Measurements from ENCODE around the gene M1AP. TPM values are rescaled to one million over a fixed set of nuclear protein-coding genes. Genes with fewer than 3 reads are reported as not detected.
A peak's percentile ranks its signal among the peaks of the same experiment; 100 is the strongest.

Gene M1AP, protein sequence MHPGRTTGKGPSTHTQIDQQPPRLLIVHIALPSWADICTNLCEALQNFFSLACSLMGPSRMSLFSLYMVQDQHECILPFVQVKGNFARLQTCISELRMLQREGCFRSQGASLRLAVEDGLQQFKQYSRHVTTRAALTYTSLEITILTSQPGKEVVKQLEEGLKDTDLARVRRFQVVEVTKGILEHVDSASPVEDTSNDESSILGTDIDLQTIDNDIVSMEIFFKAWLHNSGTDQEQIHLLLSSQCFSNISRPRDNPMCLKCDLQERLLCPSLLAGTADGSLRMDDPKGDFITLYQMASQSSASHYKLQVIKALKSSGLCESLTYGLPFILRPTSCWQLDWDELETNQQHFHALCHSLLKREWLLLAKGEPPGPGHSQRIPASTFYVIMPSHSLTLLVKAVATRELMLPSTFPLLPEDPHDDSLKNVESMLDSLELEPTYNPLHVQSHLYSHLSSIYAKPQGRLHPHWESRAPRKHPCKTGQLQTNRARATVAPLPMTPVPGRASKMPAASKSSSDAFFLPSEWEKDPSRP
- polyA plus RNA-seq (2012; ENCODE audit: missing spikeins), result 0.51 TPM

GRCh38 chr2:74648009-74648443, at the start of gene M1AP:
M1AP (minus strand) TSS chr2:74648330; CDS start chr2:74640275, 8,055 bp downstream.
- no peak for DNase-seq (ENCODE audit: insufficient read length)
- TF ChIP-seq TAF1 (IDR thresholded peaks at IDR 0.05; ENCODE audit: borderline replicate concordance, low read depth, low read length) (no peak), POLR2A (IDR thresholded peaks at IDR 0.05; ENCODE audit: low read depth, low read length) (no peak), POLR2AphosphoS5 (IDR thresholded peaks at IDR 0.05; ENCODE audit: low read depth, low read length) (no peak)

GRCh38 chr2:74696829-74697228, 48.7 kb upstream of the M1AP start:
- FAIRE-seq, result no peak
- DNase-seq (ENCODE audit: insufficient read length), result no peak

More at GRCh38 chr2:74648009-74648443, at the start of gene M1AP:
- no peak for FAIRE-seq

GRCh38 chr2:74695663-74696062, 47.5 kb upstream of the M1AP start:
- DNase-seq (ENCODE audit: insufficient read length) (no peak), FAIRE-seq (no peak)
- TF ChIP-seq POLR2A (IDR thresholded peaks at IDR 0.05; ENCODE audit: low read depth, low read length) (no peak), TAF1 (IDR thresholded peaks at IDR 0.05; ENCODE audit: borderline replicate concordance, low read depth, low read length) (no peak), POLR2AphosphoS5 (IDR thresholded peaks at IDR 0.05; ENCODE audit: low read depth, low read length) (no peak)

More at GRCh38 chr2:74696829-74697228, 48.7 kb upstream of the M1AP start:
- TF ChIP-seq POLR2A (IDR thresholded peaks at IDR 0.05; ENCODE audit: low read depth, low read length), result no peak
- no peak for TF ChIP-seq POLR2AphosphoS5 (IDR thresholded peaks at IDR 0.05; ENCODE audit: low read depth, low read length)
- no peak for TF ChIP-seq TAF1 (IDR thresholded peaks at IDR 0.05; ENCODE audit: borderline replicate concordance, low read depth, low read length)

DNA sequence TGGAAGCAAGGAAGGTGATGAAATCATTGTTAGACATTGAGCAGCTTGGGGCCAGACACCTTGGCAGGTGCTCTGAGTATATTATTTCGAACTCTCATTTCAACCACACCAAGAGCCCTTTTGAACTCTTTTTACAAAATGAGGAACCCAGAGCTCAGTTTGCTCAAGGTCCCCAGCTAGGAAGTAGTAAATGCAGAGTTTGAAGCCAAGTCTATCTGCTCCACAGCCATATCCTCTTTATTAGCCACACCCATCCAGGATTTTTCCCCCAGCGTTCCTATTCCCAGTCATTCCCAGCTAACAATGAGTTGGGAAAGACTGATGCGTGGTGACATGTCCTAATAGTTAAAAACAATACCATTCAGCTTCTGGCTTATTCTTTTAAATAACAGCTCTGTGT, 46.2 kb upstream of the M1AP start:
- FAIRE-seq, result no peak
- TF ChIP-seq POLR2AphosphoS5 (IDR thresholded peaks at IDR 0.05; ENCODE audit: low read depth, low read length) (no peak), POLR2A (IDR thresholded peaks at IDR 0.05; ENCODE audit: low read depth, low read length) (no peak), TAF1 (IDR thresholded peaks at IDR 0.05; ENCODE audit: borderline replicate concordance, low read depth, low read length) (no peak)
- DNase-seq (ENCODE audit: insufficient read length), result no peak

DNA sequence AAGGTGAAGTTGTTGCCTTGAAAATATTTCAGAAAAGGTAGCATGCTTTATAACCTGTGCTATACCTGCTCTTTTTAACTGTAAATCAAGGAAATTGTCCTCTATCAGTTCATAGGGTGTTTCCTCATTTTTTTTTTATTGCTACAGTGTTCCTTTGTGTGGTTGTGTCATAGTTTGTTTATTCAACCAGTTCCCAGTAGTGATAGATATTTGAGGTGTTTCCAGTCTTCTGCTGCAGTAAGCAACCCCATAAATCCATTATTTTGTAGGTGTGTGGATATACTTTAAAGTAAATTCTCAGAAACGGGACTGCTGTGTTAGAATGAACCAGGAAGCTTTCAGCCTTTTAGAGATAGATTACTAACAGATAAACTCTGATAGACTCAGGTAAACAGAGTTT, 45.5 kb upstream of the M1AP start:
- TF ChIP-seq TAF1 (IDR thresholded peaks at IDR 0.05; ENCODE audit: borderline replicate concordance, low read depth, low read length) (no peak), POLR2AphosphoS5 (IDR thresholded peaks at IDR 0.05; ENCODE audit: low read depth, low read length) (no peak), POLR2A (IDR thresholded peaks at IDR 0.05; ENCODE audit: low read depth, low read length) (no peak)
- FAIRE-seq (no peak), DNase-seq (ENCODE audit: insufficient read length) (no peak)

DNA sequence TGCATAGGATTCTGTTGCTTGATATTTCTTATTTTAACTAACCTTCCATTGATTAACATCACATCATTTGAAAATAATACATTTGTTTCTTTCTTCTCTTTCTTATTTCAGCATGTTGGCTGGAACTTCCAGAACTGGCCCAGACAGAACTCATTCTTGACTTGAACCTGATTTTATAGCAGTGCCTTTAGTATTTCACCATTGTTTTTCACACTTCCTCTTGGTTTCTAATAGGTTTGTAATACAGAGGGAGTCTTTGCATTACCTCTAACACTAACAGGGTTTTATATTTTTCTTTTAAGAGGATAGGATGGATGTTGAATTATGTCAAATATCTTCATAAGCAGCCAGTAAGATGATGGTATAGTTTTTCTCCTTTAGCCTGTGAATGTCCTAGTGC, 45.1 kb upstream of the M1AP start:
- no peak for FAIRE-seq
- no peak for DNase-seq (ENCODE audit: insufficient read length)
- TF ChIP-seq POLR2AphosphoS5 (IDR thresholded peaks at IDR 0.05; ENCODE audit: low read depth, low read length) (no peak), TAF1 (IDR thresholded peaks at IDR 0.05; ENCODE audit: borderline replicate concordance, low read depth, low read length) (no peak), POLR2A (IDR thresholded peaks at IDR 0.05; ENCODE audit: low read depth, low read length) (no peak)

- TF ChIP-seq POLR2AphosphoS5 (IDR thresholded peaks at IDR 0.05; ENCODE audit: low read depth, low read length) (no peak), POLR2A (IDR thresholded peaks at IDR 0.05; ENCODE audit: low read depth, low read length) (no peak), TAF1 (IDR thresholded peaks at IDR 0.05; ENCODE audit: borderline replicate concordance, low read depth, low read length) (no peak)
- no peak for DNase-seq (ENCODE audit: insufficient read length)
- no peak for FAIRE-seq
Observed at GRCh38 chr2:74691929-74692328, 43.8 kb upstream of the M1AP start.

- peak; percentile 42 for FAIRE-seq
Observed at GRCh38 chr2:74690571-74690970, 42.4 kb upstream of the M1AP start.

DNA sequence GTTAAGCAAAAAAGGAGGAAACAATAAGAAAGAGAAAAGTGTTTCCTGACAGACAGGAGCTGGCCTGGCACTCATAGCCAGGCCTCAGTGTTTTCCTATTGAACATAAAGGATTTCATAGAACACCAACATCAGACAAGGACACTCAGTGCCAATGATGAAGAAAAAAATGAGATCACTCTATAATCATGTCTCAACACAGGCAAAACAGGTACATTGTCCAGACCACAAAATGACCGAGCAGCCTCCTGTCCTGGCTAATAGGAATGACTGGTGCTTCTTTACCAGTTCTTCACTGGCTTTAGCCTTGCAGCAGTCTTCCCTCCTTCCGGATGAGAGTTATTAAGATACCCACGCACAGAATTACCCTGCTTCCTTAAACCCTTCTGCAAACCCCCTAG, 41.5 kb upstream of the M1AP start:
- FAIRE-seq (no peak), DNase-seq (ENCODE audit: insufficient read length) (no peak)
- TF ChIP-seq POLR2A (IDR thresholded peaks at IDR 0.05; ENCODE audit: low read depth, low read length), result no peak
- no peak for TF ChIP-seq POLR2AphosphoS5 (IDR thresholded peaks at IDR 0.05; ENCODE audit: low read depth, low read length)
- no peak for TF ChIP-seq TAF1 (IDR thresholded peaks at IDR 0.05; ENCODE audit: borderline replicate concordance, low read depth, low read length)

More at GRCh38 chr2:74690571-74690970, 42.4 kb upstream of the M1AP start:
- peak; percentile 32 for DNase-seq (ENCODE audit: insufficient read length)
- TF ChIP-seq POLR2AphosphoS5 (IDR thresholded peaks at IDR 0.05; ENCODE audit: low read depth, low read length), result no peak
- no peak for TF ChIP-seq POLR2A (IDR thresholded peaks at IDR 0.05; ENCODE audit: low read depth, low read length)
- no peak for TF ChIP-seq TAF1 (IDR thresholded peaks at IDR 0.05; ENCODE audit: borderline replicate concordance, low read depth, low read length)

DNA sequence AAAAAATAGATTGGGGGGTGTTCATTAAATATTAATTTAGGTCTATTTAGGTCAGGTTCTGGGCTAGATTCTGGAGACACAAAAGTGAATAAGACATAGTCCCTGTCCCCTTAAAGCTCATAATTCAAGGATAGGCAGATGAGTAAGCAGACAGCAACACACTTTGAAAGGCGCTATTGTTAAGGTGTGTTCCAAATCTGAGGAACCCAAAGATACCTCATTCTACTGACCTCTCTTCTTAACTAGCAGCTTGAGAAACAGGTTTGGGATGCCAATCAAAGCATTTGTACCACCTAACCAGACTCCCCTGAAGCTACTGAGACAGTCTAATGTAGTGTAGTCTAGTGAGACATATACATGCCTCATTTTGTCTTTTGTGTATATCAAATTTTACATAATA, 40.8 kb upstream of the M1AP start:
- DNase-seq (ENCODE audit: insufficient read length), result no peak

GRCh38 chr2:74685408-74685807, 37.3 kb upstream of the M1AP start:
- no peak for FAIRE-seq
- no peak for TF ChIP-seq POLR2A (IDR thresholded peaks at IDR 0.05; ENCODE audit: low read depth, low read length)
- no peak for TF ChIP-seq POLR2AphosphoS5 (IDR thresholded peaks at IDR 0.05; ENCODE audit: low read depth, low read length)
- no peak for TF ChIP-seq TAF1 (IDR thresholded peaks at IDR 0.05; ENCODE audit: borderline replicate concordance, low read depth, low read length)
- no peak for DNase-seq (ENCODE audit: insufficient read length)

More for the DNA sequence above, 40.8 kb upstream of the M1AP start:
- FAIRE-seq, result no peak
- TF ChIP-seq POLR2A (IDR thresholded peaks at IDR 0.05; ENCODE audit: low read depth, low read length), result no peak
- no peak for TF ChIP-seq POLR2AphosphoS5 (IDR thresholded peaks at IDR 0.05; ENCODE audit: low read depth, low read length)
- TF ChIP-seq TAF1 (IDR thresholded peaks at IDR 0.05; ENCODE audit: borderline replicate concordance, low read depth, low read length), result no peak

DNA sequence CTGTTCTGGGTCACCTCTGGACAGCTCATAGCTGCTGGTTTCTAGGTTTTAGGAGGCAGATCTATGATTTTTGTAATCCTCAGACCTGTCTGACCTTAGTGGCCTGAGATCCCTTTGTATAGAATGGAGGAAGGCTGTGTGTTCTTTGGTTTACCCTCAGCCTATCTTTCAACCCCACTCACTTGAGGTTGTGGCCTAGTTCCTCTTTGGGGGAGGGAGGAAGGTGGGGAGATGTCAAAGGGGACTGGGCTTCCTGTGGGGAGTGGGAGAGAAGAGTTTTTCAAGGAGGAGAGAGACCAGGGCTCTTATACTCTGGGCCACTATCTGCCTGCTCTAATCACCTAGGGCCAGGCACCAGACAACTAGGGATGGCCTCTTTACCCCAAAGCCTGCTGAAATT, 34.4 kb upstream of the M1AP start:
- TF ChIP-seq POLR2AphosphoS5 (IDR thresholded peaks at IDR 0.05; ENCODE audit: low read depth, low read length) (no peak), TAF1 (IDR thresholded peaks at IDR 0.05; ENCODE audit: borderline replicate concordance, low read depth, low read length) (no peak), POLR2A (IDR thresholded peaks at IDR 0.05; ENCODE audit: low read depth, low read length) (no peak)
- FAIRE-seq (no peak), DNase-seq (ENCODE audit: insufficient read length) (no peak)

All from GM12892 (cell line).